ENCODE data around the gene CARMIL1.

The CARMIL1 gene

DNA sequence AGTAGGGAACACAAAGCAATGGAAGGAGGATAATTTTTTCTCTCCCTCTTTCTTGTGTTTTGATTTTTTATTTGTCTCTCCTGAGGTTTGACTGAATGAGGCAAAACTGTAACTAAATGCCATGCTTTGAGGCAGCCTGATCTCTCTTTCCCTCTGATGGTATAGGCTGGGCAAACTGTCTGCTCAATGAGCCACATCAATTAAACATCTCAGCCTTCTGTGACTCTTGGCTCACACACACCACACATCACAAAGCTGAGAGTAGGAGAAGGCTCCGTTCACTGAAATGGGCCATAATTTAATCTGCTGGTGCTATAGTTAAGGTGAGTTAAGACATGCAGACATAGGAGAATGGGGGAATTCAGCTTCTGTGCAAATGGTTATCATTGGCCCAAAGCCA, 344.7 kb downstream of the CARMIL1 start:
- no peak for DNase-seq (ENCODE audit: low read depth)
- H3K4me3 ChIP-seq (ENCODE audit: low read length), result no peak overlapping the region
- TF ChIP-seq, protein P1, sequence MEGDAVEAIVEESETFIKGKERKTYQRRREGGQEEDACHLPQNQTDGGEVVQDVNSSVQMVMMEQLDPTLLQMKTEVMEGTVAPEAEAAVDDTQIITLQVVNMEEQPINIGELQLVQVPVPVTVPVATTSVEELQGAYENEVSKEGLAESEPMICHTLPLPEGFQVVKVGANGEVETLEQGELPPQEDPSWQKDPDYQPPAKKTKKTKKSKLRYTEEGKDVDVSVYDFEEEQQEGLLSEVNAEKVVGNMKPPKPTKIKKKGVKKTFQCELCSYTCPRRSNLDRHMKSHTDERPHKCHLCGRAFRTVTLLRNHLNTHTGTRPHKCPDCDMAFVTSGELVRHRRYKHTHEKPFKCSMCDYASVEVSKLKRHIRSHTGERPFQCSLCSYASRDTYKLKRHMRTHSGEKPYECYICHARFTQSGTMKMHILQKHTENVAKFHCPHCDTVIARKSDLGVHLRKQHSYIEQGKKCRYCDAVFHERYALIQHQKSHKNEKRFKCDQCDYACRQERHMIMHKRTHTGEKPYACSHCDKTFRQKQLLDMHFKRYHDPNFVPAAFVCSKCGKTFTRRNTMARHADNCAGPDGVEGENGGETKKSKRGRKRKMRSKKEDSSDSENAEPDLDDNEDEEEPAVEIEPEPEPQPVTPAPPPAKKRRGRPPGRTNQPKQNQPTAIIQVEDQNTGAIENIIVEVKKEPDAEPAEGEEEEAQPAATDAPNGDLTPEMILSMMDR (conservative IDR thresholded peaks at IDR 0.05; ENCODE audit: low read length), result no peak

DNA sequence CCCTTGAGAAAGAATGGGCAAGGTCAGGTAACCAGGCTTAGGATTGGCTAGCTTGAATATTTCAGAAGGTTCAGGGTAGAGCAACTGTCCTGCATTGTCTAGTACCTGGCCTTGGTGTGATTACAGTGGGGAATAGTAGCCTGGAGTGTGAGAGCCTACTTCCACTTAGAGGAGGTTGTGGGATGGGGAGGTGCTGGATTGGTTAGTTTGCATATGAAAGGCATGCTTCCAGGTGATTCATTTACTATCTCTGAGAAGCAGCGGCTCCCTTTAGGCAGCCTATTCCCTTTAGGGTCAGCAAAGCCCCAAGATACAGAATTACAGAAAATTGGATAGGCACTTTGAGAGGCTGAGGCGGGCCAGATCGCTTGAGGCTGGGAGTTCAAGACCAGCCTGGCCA, 347.8 kb downstream of the CARMIL1 start:
- TF ChIP-seq, protein P1 (conservative IDR thresholded peaks at IDR 0.05; ENCODE audit: low read length), result no peak
- DNase-seq (ENCODE audit: low read depth), result no peak
- no peak overlapping the region for H3K4me3 ChIP-seq (ENCODE audit: low read length)

DNA sequence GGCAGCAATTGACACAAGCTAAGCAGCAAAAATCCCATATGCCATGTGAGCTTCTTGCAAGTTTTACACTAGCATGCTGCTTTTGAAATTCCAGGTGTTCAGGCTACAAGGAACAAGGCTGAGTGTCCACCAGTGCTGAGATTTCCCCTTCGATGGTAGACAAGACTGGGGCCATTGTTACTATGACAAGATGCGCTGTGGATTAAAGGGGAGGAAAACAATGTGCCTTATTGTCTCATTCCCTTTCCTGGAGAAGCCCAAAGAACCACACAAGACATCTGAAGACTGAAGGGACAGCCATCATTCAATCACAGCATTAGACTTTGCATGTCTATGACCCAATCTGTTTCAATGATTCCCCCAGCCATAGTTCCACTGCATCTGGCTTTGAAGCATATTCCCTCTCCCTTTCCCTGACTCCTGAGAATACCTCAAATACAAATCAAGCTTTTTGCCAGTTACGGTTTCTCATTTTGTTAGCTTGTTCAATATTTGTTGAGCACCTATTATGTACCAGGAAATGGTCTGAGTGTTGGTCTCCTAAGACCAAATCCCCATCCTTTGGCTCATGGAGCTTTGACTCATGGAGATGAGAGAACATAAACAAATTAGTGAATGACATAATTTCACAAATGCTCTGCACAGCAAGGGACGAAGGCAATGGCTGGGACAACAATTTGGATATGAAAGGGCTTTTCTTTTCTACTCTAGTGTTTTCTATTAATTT, 349.5 kb downstream of the CARMIL1 start:
- TF ChIP-seq, protein P1 (conservative IDR thresholded peaks at IDR 0.05; ENCODE audit: low read length), result no peak
- DNase-seq (ENCODE audit: low read depth), result no peak
- H3K4me3 ChIP-seq (ENCODE audit: low read length), result no peak overlapping the region

DNA sequence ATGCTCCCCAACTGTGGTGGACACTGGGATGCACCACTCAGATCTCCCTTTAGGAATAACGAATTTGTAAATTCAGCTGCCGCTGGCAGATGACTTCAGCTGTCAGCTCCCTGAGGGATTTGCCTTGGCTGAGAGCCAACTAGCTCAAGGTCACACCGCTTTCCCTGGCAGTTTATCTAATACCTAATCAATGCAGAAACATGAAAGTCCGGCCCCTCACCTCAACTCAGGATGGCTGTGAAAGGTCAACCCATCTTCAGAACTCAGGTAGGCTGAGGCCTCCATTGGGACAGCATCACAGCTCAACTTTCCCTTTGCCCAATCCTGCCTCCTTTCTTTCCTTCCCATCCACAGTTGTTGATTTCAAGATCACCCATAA, 350.0 kb downstream of the CARMIL1 start:
- TF ChIP-seq, protein P1 (conservative IDR thresholded peaks at IDR 0.05; ENCODE audit: low read length), result no peak
- no peak for DNase-seq (ENCODE audit: low read depth)
- H3K4me3 ChIP-seq (ENCODE audit: low read length), result no peak overlapping the region

DNA sequence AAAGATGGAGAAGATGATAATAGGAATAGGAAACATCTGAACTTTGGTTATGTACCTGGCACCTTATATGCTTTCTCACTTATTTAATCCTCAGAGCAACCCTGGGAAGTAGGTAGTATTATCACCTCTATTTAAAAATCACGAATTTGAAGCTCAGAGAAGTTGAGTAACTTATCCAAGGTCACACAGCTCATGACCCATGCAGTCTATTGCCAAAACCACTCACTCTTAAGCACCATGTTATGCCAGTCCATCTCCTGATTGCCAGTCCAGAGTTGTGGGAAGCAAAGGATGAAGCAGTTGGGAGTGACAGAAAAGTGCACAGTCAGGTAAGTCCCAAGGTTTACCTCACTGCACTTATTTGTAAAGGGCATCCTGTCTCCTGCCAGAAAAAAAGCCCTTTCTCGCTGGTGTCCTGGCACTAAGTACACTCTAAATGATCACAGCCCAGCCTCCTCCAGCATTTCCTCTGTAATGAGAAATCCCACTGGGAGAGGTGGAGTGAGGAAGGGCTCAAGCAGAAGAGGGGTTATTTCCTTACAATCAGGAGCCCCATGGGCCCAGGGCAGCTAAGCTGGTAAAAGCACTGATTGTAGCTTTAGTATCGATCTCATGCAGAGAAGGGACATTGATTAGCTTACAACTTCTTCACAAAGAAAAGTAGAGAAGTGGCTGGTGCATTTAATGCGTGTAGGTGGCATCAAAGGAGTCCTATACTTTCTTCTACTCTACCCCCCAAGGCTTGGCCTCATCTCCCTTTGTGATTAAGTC, 351.5 kb downstream of the CARMIL1 start:
- H3K4me3 ChIP-seq (ENCODE audit: low read length), result no peak overlapping the region
- DNase-seq (ENCODE audit: low read depth), result no peak
- TF ChIP-seq, protein P1 (conservative IDR thresholded peaks at IDR 0.05; ENCODE audit: low read length), result no peak

DNA sequence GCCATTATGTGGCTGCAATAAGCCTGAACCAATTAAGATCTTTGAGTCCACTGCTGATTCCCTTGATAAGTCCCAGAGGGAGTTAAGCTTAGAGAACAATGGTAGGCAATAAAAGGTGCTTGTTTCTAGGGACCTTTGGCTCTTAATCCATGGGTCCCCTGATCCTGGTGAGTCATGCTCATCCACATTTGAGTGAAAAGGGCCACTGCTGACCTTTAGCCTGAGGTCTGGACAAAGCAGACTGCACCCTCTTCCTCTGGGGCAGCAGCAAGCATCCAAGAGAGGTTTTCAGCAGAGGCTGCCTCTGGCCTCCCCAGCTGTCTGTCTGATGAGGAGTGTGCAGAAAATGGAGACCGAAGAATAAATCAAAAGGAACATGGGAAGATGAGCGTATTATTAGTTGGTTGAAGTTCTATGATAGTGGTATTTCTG, 356.7 kb downstream of the CARMIL1 start:
- TF ChIP-seq, protein P1 (conservative IDR thresholded peaks at IDR 0.05; ENCODE audit: low read length), result no peak

DNA sequence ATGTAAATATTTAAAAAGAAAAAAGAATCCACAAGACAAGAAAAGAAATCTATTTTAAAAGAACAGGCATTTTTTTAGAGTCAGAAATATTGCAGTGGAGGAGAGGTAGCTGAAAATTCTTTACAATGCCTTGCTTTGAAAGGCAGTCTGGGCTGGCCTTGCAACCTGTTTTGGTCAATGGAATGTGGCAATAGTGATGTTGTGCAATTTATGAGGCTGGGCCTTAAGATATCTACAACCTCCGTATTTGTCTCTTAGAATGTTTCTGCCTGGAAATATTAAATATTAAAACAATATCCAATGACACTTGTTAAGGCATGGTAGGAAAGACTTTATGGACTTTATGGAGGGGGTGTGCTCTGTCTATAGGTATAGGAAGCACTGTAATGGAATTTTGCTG, 358.0 kb downstream of the CARMIL1 start:
- no peak overlapping the region for H3K4me3 ChIP-seq (ENCODE audit: low read length)
- no peak for DNase-seq (ENCODE audit: low read depth)
- TF ChIP-seq, protein P1 (conservative IDR thresholded peaks at IDR 0.05; ENCODE audit: low read length), result no peak

More for the DNA sequence above, 356.7 kb downstream of the CARMIL1 start:
- DNase-seq (ENCODE audit: low read depth), result no peak
- no peak overlapping the region for H3K4me3 ChIP-seq (ENCODE audit: low read length)
